Liver (tissue), 3 donors: ENCODE results near the gene CDH19.

Source experiments
- EGR1 ChIP-seq, 2 donors: IDR thresholded peaks; 2 replicates each; pipeline ENCODE4 v1.6.1; 2016 to 2018; ENCODE audit warnings: antibody characterized with exemption in 2 of 2, low read depth in 2 of 2
- FOXA1 ChIP-seq: IDR thresholded peaks from 2 replicates; pipeline ENCODE4 v1.6.1; 2016; ENCODE audit warnings: antibody characterized with exemption
- GABPA ChIP-seq, 2 donors: IDR thresholded peaks in 1 of 2; conservative IDR thresholded peaks in 1 of 2; 2 replicates each; pipeline ENCODE4 v1.6.1; 2016; ENCODE audit warnings: antibody characterized with exemption in 2 of 2, mild to moderate bottlenecking in 1 of 2, moderate library complexity in 1 of 2
- HNF4G ChIP-seq: IDR thresholded peaks from 2 replicates; pipeline ENCODE4 v1.6.1; 2016; ENCODE audit warnings: antibody characterized with exemption
- JUND ChIP-seq, 2 donors: IDR thresholded peaks; 2 replicates each; pipeline ENCODE4 v1.6.1; 2016; ENCODE audit warnings: antibody characterized with exemption in 2 of 2
- MAX ChIP-seq: IDR thresholded peaks from 2 replicates; pipeline ENCODE4 v1.6.1; 2016; ENCODE audit warnings: antibody characterized with exemption
- RAD21 ChIP-seq, 2 donors: IDR thresholded peaks; 2 replicates each; pipeline ENCODE4 v1.6.1; 2016; ENCODE audit warnings: antibody characterized with exemption in 2 of 2, mild to moderate bottlenecking in 2 of 2
- REST ChIP-seq: IDR thresholded peaks from 2 replicates; pipeline ENCODE4 v1.6.1; 2016; ENCODE audit warnings: antibody characterized with exemption, mild to moderate bottlenecking
- SP1 ChIP-seq: IDR thresholded peaks from 2 replicates; pipeline ENCODE4 v1.6.1; 2018; ENCODE audit warnings: antibody characterized with exemption, mild to moderate bottlenecking
- TAF1 ChIP-seq: conservative IDR thresholded peaks from 2 replicates; pipeline ENCODE4 v1.6.1; 2016; ENCODE audit warnings: antibody characterized with exemption, mild to moderate bottlenecking
- YY1 ChIP-seq: IDR thresholded peaks from 2 replicates; pipeline ENCODE4 v1.6.1; 2016; ENCODE audit warnings: antibody characterized with exemption, mild to moderate bottlenecking
- TF ChIP-seq, protein P1 (sequence below): fragments of 150-350 bp; IDR thresholded peaks from 2 replicates; pipeline ENCODE4 v1.5.1; 2017; ENCODE audit warnings: improper control_type of control experiment, low read depth, low read length; ENCODE audit not compliant: missing input control
- TF ChIP-seq, protein P2 (sequence below): IDR thresholded peaks from 2 replicates; pipeline ENCODE4 v1.6.1; 2016; ENCODE audit warnings: antibody characterized with exemption
- TF ChIP-seq, protein P3 (sequence below): IDR thresholded peaks from 2 replicates; pipeline ENCODE4 v1.6.1; 2016; ENCODE audit warnings: antibody characterized with exemption
- donor health status: healthy.
- donor health status: healthy.

- TF ChIP-seq TAF1 (no peak), RAD21 (IDR thresholded peaks at IDR 0.05) (no peak), YY1 (no peak), REST (no peak), FOXA1 (no peak), SP1 (no peak), GABPA (IDR thresholded peaks at IDR 0.05 in 1 of 2, conservative IDR thresholded peaks at IDR 0.05 in 1 of 2) (no peak), MAX (no peak), JUND (IDR thresholded peaks at IDR 0.05) (no peak), HNF4G (no peak), EGR1 (IDR thresholded peaks at IDR 0.05; ENCODE audit: low read depth in 2 of 2) (no peak)
- TF ChIP-seq, protein P1, sequence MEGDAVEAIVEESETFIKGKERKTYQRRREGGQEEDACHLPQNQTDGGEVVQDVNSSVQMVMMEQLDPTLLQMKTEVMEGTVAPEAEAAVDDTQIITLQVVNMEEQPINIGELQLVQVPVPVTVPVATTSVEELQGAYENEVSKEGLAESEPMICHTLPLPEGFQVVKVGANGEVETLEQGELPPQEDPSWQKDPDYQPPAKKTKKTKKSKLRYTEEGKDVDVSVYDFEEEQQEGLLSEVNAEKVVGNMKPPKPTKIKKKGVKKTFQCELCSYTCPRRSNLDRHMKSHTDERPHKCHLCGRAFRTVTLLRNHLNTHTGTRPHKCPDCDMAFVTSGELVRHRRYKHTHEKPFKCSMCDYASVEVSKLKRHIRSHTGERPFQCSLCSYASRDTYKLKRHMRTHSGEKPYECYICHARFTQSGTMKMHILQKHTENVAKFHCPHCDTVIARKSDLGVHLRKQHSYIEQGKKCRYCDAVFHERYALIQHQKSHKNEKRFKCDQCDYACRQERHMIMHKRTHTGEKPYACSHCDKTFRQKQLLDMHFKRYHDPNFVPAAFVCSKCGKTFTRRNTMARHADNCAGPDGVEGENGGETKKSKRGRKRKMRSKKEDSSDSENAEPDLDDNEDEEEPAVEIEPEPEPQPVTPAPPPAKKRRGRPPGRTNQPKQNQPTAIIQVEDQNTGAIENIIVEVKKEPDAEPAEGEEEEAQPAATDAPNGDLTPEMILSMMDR = no peak
- TF ChIP-seq, protein P2, sequence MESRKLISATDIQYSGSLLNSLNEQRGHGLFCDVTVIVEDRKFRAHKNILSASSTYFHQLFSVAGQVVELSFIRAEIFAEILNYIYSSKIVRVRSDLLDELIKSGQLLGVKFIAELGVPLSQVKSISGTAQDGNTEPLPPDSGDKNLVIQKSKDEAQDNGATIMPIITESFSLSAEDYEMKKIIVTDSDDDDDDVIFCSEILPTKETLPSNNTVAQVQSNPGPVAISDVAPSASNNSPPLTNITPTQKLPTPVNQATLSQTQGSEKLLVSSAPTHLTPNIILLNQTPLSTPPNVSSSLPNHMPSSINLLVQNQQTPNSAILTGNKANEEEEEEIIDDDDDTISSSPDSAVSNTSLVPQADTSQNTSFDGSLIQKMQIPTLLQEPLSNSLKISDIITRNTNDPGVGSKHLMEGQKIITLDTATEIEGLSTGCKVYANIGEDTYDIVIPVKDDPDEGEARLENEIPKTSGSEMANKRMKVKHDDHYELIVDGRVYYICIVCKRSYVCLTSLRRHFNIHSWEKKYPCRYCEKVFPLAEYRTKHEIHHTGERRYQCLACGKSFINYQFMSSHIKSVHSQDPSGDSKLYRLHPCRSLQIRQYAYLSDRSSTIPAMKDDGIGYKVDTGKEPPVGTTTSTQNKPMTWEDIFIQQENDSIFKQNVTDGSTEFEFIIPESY = no peak
- TF ChIP-seq, protein P3, sequence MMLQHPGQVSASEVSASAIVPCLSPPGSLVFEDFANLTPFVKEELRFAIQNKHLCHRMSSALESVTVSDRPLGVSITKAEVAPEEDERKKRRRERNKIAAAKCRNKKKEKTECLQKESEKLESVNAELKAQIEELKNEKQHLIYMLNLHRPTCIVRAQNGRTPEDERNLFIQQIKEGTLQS = no peak
Measured at GRCh38 chr18:66550366-66550765, 53.5 kb downstream of the CDH19 start.
